ENCODE measurements around the gene BSG.
"Not testable (repeated sequence)": the region's sequence is repeated elsewhere in the genome, so short reads cannot be mapped to it uniquely, and the experiment has no call there.

The BSG gene

DNA sequence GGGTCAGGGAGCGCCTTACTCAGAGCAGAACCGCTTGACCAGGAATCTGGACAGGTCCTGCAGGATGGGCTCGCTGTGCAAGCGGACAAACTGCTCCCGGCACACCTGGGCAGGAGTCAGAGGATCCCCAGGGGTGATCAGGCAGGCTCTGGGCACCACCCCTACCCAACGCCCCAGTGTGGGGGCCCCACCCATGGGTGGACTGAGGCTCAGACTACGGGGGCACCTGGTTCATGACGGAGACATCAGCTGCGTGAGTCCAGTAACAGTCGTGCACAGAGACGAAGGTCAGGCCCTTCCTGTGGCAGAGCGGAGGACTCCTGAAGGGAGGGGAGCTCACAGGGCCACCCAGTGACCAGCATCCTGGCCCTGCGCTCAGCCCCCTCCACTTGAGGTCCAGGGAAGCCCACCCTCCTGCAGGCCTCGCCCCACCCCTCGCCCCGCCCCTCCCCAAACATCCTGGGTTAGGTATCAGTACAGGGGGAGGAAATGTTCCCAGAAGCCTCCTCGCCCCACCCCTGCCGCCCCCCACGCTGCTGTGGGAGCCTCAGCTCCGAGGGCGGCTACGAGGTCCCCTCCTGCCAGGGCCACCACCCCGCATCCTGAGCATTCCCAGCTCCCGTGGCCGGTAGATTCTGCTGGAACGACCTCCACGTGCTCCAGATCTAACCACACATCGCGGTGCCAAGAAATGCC lies 45.3 kb downstream of the BSG start:
- in situ Hi-C loops (cut with MboI; ENCODE audit: low sequenced_read_pairs): no loop called here

DNA sequence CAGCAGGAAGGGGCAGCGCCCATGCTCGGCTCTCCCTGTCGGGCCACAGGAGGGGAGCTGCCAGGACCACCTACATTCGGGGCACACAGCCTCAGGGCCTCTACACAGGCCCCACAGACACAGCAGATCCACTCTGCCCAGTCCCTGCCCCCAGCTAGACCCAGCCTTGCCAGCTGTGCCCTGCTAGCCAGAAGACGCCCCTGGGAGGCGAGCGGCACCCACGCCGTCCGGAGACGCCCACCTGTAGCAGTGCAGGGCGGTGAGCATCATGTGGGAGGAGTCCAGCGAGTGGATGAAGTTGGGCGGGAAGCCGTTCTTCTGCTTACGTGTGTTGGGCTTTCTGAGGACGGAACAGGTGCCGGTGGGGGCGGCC lies 45.8 kb downstream of the BSG start:
- in situ Hi-C loops (cut with MboI; ENCODE audit: low sequenced_read_pairs): no loop called here

GRCh38 chr19:618674-619285 lies 46.4 kb downstream of the BSG start:
- in situ Hi-C loops (cut with MboI; ENCODE audit: low sequenced_read_pairs): no loop called here

DNA sequence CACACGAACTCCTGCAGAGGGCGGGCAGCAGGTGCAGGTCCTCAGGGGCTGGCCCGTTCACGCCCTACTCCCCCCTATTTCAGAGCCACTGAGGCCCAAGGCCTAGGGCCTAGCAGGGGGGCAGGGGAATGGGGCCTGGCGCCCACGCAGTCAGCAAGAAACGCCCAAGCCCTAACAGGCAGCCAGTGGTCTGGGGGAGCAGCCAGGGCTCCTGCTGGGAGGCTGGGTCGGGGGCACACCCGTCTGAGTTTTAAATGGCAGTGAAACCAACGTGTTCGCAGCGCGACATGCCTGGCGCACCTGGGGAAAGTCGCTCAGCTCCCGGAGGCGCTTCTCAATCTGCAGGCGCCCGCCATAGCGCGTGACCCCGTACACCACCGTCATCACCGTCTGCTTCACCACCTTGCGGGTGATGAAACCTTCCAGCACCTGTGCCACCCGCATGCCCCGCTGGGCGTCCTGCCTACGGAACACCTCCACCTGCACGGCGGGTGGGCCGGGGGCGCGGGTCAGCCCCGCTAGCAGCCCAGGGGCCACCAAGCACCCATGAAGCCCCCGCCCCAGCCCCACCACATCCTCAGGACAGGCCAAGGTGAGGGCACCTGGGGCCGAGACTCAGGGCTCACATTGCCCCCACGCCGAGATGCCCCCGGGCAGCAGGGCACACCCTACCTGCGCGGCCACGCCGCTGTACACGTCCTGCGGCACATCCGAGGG lies 47.0 kb downstream of the BSG start:
- in situ Hi-C loops (cut with MboI; ENCODE audit: low sequenced_read_pairs): no loop called here

DNA sequence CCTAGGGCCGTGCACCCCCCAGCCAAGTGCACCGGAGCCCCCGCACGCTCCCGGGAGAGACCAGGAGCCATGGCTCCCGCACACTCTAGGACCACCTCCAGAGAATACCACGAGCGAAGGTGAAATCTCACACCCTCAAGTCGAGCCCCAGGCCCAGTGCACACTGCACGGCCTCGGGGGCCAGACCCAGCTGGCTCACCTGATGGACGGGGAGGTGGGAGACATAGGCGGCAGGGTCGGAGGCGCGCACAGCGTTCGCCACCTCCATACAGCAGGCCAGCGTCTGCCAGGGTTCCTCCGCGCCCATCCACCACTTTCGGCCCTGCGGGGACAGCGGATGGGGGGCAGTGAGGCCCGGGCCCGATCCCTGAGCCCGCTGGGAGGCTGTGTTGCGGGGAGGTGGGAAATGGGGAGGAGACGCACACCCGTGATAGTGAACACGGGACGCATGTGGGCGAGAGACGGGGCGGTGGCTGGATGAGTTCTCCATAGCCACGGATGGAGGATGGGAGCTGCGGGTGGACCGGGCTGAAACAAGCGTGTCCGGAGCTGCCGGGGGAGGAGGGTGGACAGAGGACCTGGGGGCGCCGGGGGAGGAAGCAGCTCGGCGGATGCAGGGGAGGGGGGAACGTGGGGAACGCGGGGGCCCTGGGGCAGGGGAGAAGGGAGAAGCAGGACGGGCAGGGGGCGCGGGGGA lies 47.9 kb downstream of the BSG start:
- in situ Hi-C loops (cut with MboI; ENCODE audit: low sequenced_read_pairs): no loop called here

- in situ Hi-C loops (cut with MboI; ENCODE audit: low sequenced_read_pairs): not testable (repeated sequence)
These were observed 48.8 kb downstream of the BSG start for GRCh38 chr19:621191-621590.

GRCh38 chr19:621819-622218 lies 49.4 kb downstream of the BSG start:
- in situ Hi-C loops (cut with MboI; ENCODE audit: low sequenced_read_pairs): no loop called here

DNA sequence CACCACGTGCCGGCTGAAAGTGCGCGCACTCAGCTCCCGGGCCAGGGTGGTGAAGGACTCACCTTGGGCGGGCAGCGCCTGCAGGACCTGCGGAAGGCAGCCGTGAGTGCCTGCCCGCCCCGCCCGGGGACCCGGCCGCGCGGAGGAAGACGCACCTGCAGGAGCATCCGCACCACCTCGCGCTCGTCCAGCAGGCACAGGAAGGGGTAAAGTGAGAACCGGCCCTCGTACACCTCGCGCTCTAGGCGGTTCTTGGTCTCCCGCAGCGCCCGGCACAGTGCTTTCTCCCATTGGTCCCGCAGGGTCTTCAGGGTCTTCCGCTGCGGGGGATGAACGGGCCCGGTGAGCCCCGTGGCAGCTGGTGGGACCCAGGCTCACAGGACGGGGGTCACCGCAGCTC lies 50.3 kb downstream of the BSG start:
- in situ Hi-C loops (cut with MboI; ENCODE audit: low sequenced_read_pairs): no loop called here

DNA sequence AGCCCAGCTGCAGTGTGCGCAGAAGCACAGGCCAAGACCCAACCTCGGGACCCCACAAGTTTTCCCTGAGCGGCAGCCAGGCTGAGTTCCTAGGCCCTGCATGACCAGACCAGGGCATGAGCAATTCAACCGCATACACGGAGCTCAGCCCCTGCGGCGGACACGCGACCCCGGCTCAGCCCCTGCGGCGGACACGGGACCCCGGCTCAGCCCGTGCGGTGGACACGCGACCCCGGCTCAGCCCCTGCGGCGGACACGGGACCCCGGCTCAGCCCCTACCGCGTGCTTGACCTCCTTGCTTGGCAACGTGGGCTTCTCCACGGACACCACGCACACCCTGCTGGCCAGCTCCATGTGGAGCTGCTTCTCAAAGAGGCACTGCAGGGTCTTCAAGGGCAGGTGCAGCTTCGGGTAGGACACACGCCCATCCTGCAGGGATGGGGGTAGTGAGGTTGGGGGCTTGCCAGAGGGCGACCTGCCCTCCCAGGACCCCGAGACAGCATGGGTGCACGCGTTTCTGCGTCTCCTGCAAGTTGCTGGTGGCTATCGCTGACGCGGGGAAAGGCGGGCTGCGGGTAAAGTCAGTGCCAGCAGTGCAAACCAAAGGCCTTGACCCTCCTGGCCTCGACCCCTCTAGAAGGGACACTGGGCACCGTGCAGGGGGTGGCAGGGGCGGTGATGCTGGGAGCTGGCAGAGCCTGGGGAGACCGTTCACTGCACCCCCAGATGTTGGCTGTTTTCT lies 51.0 kb downstream of the BSG start:
- in situ Hi-C loops (cut with MboI; ENCODE audit: low sequenced_read_pairs): no loop called here

DNA sequence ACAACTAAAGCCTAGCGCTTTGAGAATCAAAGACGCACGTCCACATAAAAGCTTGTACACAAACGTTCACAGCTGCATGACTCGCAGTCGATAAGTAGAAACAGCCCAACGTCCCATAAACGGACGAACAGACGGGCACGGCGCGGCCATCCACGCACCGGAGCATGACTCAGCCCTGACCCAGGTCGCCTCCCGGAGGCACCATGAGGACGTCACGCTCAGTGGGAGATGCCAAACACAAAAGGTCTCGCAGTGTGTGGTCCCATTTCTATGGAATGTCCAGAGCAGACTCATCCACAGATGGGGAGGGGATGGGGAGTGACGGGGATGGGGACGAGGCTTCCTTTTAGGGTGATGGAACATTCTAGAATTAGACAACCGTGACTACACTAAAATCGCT lies 51.6 kb downstream of the BSG start:
- in situ Hi-C loops (cut with MboI; ENCODE audit: low sequenced_read_pairs): no loop called here

GRCh38 chr19:624433-625109 lies 52.2 kb downstream of the BSG start:
- in situ Hi-C loops (cut with MboI; ENCODE audit: low sequenced_read_pairs): no loop called here

- in situ Hi-C loops (cut with MboI; ENCODE audit: low sequenced_read_pairs): no loop called here
These were observed 52.9 kb downstream of the BSG start for GRCh38 chr19:625257-625656.

DNA sequence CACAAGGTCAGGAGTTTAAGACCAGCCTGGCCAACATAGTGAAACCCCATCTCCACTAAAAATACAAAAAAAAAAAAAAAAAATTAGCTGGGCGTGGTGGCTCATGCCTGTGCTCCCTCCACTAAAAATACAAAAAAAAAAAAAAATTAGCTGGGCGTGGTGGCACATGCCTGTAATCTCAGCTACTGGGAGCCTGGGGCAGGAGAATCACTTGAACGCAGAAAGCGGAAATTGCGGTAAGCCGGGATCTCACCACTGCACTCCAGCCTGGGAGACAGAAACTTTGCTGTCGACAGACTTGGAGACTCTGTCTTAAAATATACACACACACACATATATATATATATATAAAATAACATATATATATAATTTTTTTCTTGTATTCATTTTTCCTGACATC lies 54.2 kb downstream of the BSG start:
- in situ Hi-C loops (cut with MboI; ENCODE audit: low sequenced_read_pairs): not testable (repeated sequence)

- in situ Hi-C loops (cut with MboI; ENCODE audit: low sequenced_read_pairs): no loop called here
These were observed 55.8 kb downstream of the BSG start for GRCh38 chr19:628168-628567.

DNA sequence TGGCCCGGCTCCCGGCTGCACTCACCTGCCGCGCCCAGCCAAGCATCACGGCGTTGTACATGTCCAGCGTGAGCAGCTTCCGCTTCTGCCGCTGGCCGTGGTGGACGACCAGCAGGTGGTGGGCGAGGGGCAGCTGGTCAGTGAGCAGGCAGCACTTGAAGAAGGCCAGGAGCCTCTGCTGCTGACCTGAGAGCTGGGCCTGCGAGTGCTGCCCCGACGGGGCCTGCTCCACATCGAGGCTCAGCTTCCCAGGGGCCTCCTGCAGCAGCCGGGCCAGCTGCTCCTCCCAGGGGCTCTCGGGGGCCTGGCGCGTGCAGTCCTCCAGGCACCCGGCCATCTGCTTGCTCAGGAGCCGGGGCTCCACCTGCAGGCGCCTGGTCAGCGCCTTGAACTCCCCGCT lies 57.1 kb downstream of the BSG start:
- in situ Hi-C loops (cut with MboI; ENCODE audit: low sequenced_read_pairs): not testable (repeated sequence)

GRCh38 chr19:629961-630714 lies 57.7 kb downstream of the BSG start:
- in situ Hi-C loops (cut with MboI; ENCODE audit: low sequenced_read_pairs): no loop called here

DNA sequence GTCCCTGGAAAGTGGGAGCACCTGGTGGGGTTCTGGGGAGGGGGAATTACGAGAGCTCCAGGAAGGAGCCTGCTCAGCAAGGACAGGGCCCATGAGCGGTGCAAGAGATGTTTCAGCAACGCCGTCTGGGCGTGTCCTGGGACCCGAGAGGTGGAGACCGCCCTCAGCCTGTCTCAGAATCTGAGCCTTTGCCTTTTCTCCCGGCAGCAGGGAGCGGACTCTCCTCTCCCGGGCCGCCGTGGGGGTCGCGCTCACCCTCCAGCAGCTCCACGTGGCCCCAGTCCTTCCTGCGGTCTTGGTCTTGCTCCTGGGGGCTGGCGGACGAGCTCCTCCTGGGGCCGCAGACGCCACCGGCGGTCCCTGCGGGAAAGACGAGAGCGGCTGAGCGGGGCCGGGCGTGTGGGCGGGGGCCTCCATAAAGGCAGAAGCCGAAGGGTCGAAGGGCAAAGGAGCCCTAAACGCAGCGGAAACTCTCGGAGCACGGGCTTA lies 60.2 kb downstream of the BSG start:
- in situ Hi-C loops (cut with MboI; ENCODE audit: low sequenced_read_pairs): no loop called here
